ENCODE results near the gene PREB. TPM values are rescaled to one million over a fixed set of nuclear protein-coding genes. Genes with fewer than 3 reads are reported as not detected.
"Not testable (repeated sequence)": the region's sequence is repeated elsewhere in the genome, so short reads cannot be mapped to it uniquely, and the experiment has no call there.

The PREB gene
- total and polyA plus RNA-seq, 2 donors (not counting 3 experiments of a cell fraction or from before 2014, with no cell fraction given), result 47.2 to 73.3 TPM

DNA sequence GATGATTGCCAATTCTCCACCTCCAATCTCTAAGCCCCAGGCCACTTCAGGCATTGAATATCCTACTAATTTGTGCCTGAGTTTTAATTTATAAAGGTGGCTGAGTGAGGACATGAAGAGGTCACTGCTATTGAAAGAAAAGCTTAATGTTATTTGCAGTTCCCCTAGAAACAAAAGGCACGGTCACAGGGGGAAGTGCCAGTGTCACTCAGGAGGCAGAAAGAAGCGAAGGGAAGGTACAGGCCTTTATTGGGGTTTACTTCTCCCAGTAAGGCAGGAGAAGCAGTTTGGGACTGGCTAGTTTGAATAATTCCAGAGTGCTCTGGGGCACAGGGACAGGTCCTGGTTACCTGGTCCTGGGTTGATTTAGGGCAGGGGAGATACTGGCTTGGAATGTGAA lies 12.5 kb downstream of the PREB start:
- Histone ChIP-seq H3K4me2 (ENCODE audit: insufficient read depth, low read length) (no peak overlapping the region), H3K36me3 (ENCODE audit: control insufficient read depth in 2 of 2, extremely low read depth in 1 of 2, insufficient read depth in 2 of 2, low read length in 2 of 2) (no peaks in the 10 kb centered on the region), H3K9ac (replicated peaks; ENCODE audit: extremely low read depth, insufficient read depth, low read length) (no peak overlapping the region), H2AFZ (ENCODE audit: low read depth, low read length) (no peak overlapping the region), H4K20me1 (replicated peaks; ENCODE audit: control insufficient read depth, extremely low read depth, insufficient read depth, low read length) (no peaks in the 10 kb centered on the region), H3K4me3 (replicated peaks in 1 of 3; ENCODE audit: insufficient read depth in 1 of 3, low read depth in 1 of 3, low read length in 3 of 3) (no peak overlapping the region), H3K9me1 (replicated peaks; ENCODE audit: control insufficient read depth, extremely low read depth, insufficient read depth, low read length) (no peaks in the 10 kb centered on the region), H3K79me2 (ENCODE audit: control insufficient read depth, insufficient read depth, low read length) (no peaks in the 10 kb centered on the region), H3K4me1 (ENCODE audit: control insufficient read depth, extremely low read depth, insufficient read depth, low read length) (no peaks in the 10 kb centered on the region), H3K9me3 (replicated peaks; ENCODE audit: control insufficient read depth, insufficient read depth, low read length) (no peaks in the 10 kb centered on the region), H3K27ac (ENCODE audit: insufficient read depth, low read depth, low read length) (no peak overlapping the region), H3K27me3 (ENCODE audit: control insufficient read depth in 2 of 2, insufficient read depth in 2 of 2, low read length in 2 of 2) (peaks cover 13 to 25% of the 10 kb centered on the region in 2 experiments)
- no TSS peak for BruUV-seq (replicated peaks)
- TF ChIP-seq FOS (IDR thresholded peaks at IDR 0.05; ENCODE audit: borderline replicate concordance, insufficient read depth, low read length) (no peak), POLR2AphosphoS5 (IDR thresholded peaks at IDR 0.05; ENCODE audit: insufficient read depth, low read depth, low read length) (no peak), MYC (IDR thresholded peaks at IDR 0.05; ENCODE audit: low read depth, low read length) (no peak), EZH2 (IDR thresholded peaks at IDR 0.05; ENCODE audit: borderline replicate concordance, low read depth, low read length, severe bottlenecking) (no peak), JUN (IDR thresholded peaks at IDR 0.05; ENCODE audit: borderline replicate concordance, insufficient read depth, insufficient read length, low read depth) (no peak), GATA2 (IDR thresholded peaks at IDR 0.05; ENCODE audit: insufficient read depth, insufficient read length, low read depth, low read length) (no peak), POLR2A (IDR thresholded peaks at IDR 0.05; ENCODE audit: low read depth, low read length) (no peak)
- TF ChIP-seq, protein P1, sequence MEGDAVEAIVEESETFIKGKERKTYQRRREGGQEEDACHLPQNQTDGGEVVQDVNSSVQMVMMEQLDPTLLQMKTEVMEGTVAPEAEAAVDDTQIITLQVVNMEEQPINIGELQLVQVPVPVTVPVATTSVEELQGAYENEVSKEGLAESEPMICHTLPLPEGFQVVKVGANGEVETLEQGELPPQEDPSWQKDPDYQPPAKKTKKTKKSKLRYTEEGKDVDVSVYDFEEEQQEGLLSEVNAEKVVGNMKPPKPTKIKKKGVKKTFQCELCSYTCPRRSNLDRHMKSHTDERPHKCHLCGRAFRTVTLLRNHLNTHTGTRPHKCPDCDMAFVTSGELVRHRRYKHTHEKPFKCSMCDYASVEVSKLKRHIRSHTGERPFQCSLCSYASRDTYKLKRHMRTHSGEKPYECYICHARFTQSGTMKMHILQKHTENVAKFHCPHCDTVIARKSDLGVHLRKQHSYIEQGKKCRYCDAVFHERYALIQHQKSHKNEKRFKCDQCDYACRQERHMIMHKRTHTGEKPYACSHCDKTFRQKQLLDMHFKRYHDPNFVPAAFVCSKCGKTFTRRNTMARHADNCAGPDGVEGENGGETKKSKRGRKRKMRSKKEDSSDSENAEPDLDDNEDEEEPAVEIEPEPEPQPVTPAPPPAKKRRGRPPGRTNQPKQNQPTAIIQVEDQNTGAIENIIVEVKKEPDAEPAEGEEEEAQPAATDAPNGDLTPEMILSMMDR (IDR thresholded peaks at IDR 0.05; ENCODE audit: extremely low read depth in 1 of 2, insufficient read depth in 1 of 2, low read depth in 1 of 2, low read length in 2 of 2), result no peak
- TF ChIP-seq, protein P2, sequence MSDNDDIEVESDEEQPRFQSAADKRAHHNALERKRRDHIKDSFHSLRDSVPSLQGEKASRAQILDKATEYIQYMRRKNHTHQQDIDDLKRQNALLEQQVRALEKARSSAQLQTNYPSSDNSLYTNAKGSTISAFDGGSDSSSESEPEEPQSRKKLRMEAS (IDR thresholded peaks at IDR 0.05; ENCODE audit: insufficient read depth, insufficient read length), result no peak
- no peak for DNase-seq (ENCODE audit: low read depth, low spot score)
- no peak for FAIRE-seq
- dilution Hi-C loops (cut with MboI; ENCODE audit: extremely low pct_ligation_motif_present, low sequenced_read_pairs) (no loop called here), intact Hi-C loops (cut with micrococcal nuclease) (no loop called here)
- ChIA-PET POLR2A (no interaction called here), CTCF (interaction anchor here (1.8 kb wide), 1 partner anchor 70 kb away, joined by 5 read pairs; no protein-coding TSS in a partner anchor)

DNA sequence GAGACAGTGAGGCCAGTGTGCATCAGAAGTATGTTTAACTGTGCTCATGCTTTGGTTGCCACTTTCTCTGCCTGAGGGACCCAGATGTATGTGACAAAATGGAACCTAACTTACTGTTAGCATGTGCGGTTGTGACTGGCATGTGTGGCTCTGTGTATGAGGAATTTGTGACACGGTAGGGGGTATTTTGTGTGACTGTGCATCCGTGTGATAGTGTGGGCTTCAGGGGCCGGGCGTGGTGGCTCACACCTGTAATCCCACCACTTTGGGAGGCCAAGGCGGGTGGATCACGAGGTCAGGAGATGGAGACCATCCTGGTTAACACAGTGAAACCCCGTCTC lies 15.1 kb downstream of the PREB start:
- H3K9me3 ChIP-seq (replicated peaks; ENCODE audit: control insufficient read depth, insufficient read depth, low read length); H4K20me1 ChIP-seq (replicated peaks; ENCODE audit: control insufficient read depth, extremely low read depth, insufficient read depth, low read length); dilution Hi-C loops (cut with MboI; ENCODE audit: extremely low pct_ligation_motif_present, low sequenced_read_pairs); intact Hi-C loops (cut with micrococcal nuclease); POLR2A ChIA-PET; H3K36me3 ChIP-seq (ENCODE audit: control insufficient read depth in 2 of 2, extremely low read depth in 1 of 2, insufficient read depth in 2 of 2, low read length in 2 of 2); H3K4me1 ChIP-seq (ENCODE audit: control insufficient read depth, extremely low read depth, insufficient read depth, low read length); H3K9me1 ChIP-seq (replicated peaks; ENCODE audit: control insufficient read depth, extremely low read depth, insufficient read depth, low read length); BruUV-seq (replicated peaks); H3K27ac ChIP-seq (ENCODE audit: insufficient read depth, low read depth, low read length); DNase-seq (ENCODE audit: low read depth, low spot score); CTCF ChIA-PET; H3K9ac ChIP-seq (replicated peaks; ENCODE audit: extremely low read depth, insufficient read depth, low read length); H3K79me2 ChIP-seq (ENCODE audit: control insufficient read depth, insufficient read depth, low read length): not testable (repeated sequence)
- peak; percentile 54 for FAIRE-seq
- Histone ChIP-seq H3K4me3 (replicated peaks in 1 of 3; ENCODE audit: insufficient read depth in 1 of 3, low read depth in 1 of 3, low read length in 3 of 3) (peak overlapping the region in 1 of 3 experiments; percentile 43), H2AFZ (ENCODE audit: low read depth, low read length) (peak overlapping the region; percentile 7), H3K27me3 (ENCODE audit: control insufficient read depth in 2 of 2, insufficient read depth in 2 of 2, low read length in 2 of 2) (peaks cover 13 to 25% of the 10 kb centered on the region in 2 experiments), H3K4me2 (ENCODE audit: insufficient read depth, low read length) (peak overlapping the region; percentile 9)
